Lower lobe of right lung (tissue), 2 donors: Measurements from ENCODE around the gene PCDH12. TPM values are rescaled to one million over a fixed set of nuclear protein-coding genes. Genes with fewer than 3 reads are reported as not detected.

Source experiments
- ATAC-seq, 2 donors: fragments of 200-7000 bp; cut with Tn5 transposase; one replicate each; pipeline ENCODE4 v1.9.1; 2020 to 2022; ENCODE audit warnings: mild to moderate bottlenecking in 2 of 2, moderate library complexity in 2 of 2
- DNase-seq: peaks from one replicate; pipeline ENCODE4 v3.0.0-alpha.2; 2020
- H3K27ac ChIP-seq: fragments of 200-600 bp; one replicate; pipeline ENCODE4 v1.8.0; 2022
- H3K27me3 ChIP-seq: fragments of 200-600 bp; one replicate; pipeline ENCODE4 v1.8.0; 2022; ENCODE audit warnings: low read depth
- H3K36me3 ChIP-seq: fragments of 200-600 bp; one replicate; pipeline ENCODE4 v1.8.0; 2022; ENCODE audit warnings: mild to moderate bottlenecking
- H3K4me1 ChIP-seq: fragments of 200-600 bp; one replicate; pipeline ENCODE4 v1.8.0; 2022
- H3K4me3 ChIP-seq: fragments of 200-600 bp; one replicate; pipeline ENCODE4 v1.8.0; 2022; ENCODE audit warnings: mild to moderate bottlenecking
- H3K9me3 ChIP-seq: fragments of 200-600 bp; one replicate; pipeline ENCODE4 v1.8.0; 2022
- intact Hi-C: fragments of 100-400 bp; cut with DNase I; formaldehyde crosslinking; loops from one replicate; pipeline ENCODE4 v1.11.0; 2022
- total RNA-seq: library from RNA; stranded (reverse); fragmentation: NEBNext Ultra II Directional; extraction: Animal tissue kit (Norgen Biotek cat#: 25700); gene quantifications from one replicate; pipeline ENCODE4 v1.2.1, GENCODE V29; 2021
- TF ChIP-seq, protein P1 (sequence below): fragments of 200-600 bp; IDR thresholded peaks from one replicate; pipeline ENCODE4 v1.8.0; 2022; ENCODE audit warnings: antibody characterized with exemption, mild to moderate bottlenecking
- donor health status: DM: no; HTN: yes; CAD: no; lungs with severe emphysema.

PCDH12 gene
- total RNA-seq, 1 donor from 2014 or later = 14.9 TPM

DNA sequence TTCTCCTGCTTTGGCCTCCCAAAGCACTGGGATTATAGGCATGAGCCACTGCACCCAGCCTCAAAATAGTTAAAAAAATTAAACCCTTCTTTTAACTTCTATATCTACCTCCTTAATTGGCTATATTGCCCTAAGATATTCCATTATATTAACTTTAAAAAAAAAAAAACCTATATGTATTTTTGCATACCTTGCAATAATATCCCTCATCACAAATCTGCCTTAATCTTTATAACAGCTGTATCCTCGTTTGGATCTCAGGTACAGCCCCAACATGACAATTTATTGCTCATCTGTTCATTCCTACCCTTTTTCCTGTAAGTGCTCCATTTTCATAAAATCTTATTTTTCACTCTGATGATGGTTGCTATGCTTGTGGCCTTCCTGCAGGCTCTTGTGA lies 42.2 kb upstream of the PCDH12 start:
- Histone ChIP-seq H3K27me3 (no peaks in the 10 kb centered on the region), H3K4me1 (no peaks in the 10 kb centered on the region), H3K36me3 (peaks cover 64% of the 10 kb centered on the region), H3K27ac (no peak overlapping the region), H3K4me3 (no peak overlapping the region), H3K9me3 (no peaks in the 10 kb centered on the region)
- intact Hi-C loops = no loop called here
- no peak for DNase-seq
- no peak for ATAC-seq
- TF ChIP-seq, protein P1, sequence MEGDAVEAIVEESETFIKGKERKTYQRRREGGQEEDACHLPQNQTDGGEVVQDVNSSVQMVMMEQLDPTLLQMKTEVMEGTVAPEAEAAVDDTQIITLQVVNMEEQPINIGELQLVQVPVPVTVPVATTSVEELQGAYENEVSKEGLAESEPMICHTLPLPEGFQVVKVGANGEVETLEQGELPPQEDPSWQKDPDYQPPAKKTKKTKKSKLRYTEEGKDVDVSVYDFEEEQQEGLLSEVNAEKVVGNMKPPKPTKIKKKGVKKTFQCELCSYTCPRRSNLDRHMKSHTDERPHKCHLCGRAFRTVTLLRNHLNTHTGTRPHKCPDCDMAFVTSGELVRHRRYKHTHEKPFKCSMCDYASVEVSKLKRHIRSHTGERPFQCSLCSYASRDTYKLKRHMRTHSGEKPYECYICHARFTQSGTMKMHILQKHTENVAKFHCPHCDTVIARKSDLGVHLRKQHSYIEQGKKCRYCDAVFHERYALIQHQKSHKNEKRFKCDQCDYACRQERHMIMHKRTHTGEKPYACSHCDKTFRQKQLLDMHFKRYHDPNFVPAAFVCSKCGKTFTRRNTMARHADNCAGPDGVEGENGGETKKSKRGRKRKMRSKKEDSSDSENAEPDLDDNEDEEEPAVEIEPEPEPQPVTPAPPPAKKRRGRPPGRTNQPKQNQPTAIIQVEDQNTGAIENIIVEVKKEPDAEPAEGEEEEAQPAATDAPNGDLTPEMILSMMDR = no peak

DNA sequence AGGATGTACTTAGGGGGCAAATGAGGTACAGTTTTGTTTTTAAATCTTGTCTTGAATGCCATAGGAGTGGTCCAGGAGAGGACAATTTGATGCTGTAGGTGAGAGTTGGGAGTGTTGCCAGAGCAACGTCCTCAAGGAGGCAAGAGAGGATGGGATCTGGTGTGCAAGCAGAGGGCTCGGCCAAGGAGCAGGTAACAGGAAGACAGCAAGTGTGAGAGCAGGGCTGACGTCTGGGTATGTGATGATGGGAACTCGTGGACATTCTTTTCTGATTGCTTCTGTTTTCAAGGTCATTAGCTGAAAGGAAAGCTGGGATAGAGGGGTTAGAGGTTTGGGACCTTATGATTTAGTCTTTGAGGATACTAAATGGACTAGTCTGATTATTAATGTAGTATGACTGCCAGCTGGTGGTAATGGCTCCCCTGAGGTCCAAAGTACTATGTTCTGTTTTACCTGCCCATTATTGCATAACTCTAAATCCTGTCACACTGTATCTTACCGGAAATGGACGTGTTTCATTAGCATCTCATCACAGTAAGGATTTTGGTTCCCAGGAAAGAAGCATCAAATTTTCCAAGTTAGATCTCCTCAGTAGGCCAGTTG lies 39.5 kb upstream of the PCDH12 start:
- Histone ChIP-seq H3K9me3 (no peaks in the 10 kb centered on the region), H3K4me3 (no peak overlapping the region), H3K36me3 (peaks cover 61% of the 10 kb centered on the region), H3K27me3 (no peaks in the 10 kb centered on the region), H3K27ac (no peak overlapping the region), H3K4me1 (no peaks in the 10 kb centered on the region)
- DNase-seq (no peak), ATAC-seq (no peak)
- TF ChIP-seq, protein P1 = no peak
- intact Hi-C loops = loop anchor here (10.0 kb wide), 1 partner anchor 137 kb away; no protein-coding TSS in a partner anchor

DNA sequence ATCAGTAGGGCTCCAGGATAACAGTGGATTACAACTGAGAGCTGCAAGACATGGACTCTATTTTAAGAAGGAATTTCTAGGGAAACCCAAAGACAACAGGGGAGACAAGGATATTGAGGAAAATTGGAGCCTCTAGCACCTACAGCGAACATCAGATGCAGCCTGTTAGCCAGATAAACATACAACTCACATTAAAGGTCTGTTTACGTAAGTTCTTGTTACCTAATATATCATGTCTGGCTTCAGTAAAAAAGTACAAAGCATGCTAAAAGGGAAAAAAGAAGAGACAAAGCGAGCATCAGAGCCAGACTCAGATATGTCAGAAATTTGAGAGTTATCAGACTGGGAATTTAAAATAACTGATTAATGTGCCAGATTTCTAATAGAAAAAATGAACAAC lies 37.7 kb upstream of the PCDH12 start:
- DNase-seq (no peak), ATAC-seq (no peak)
- TF ChIP-seq, protein P1 = no peak
- H3K4me3 ChIP-seq = no peak overlapping the region
- no peak overlapping the region for H3K27ac ChIP-seq
- H3K36me3 ChIP-seq = peaks cover 60% of the 10 kb centered on the region
- intact Hi-C loops = loop anchor here (10.0 kb wide), 1 partner anchor 139 kb away; no protein-coding TSS in a partner anchor
- no peaks in the 10 kb centered on the region for H3K9me3 ChIP-seq
- no peaks in the 10 kb centered on the region for H3K4me1 ChIP-seq
- H3K27me3 ChIP-seq = no peaks in the 10 kb centered on the region

DNA sequence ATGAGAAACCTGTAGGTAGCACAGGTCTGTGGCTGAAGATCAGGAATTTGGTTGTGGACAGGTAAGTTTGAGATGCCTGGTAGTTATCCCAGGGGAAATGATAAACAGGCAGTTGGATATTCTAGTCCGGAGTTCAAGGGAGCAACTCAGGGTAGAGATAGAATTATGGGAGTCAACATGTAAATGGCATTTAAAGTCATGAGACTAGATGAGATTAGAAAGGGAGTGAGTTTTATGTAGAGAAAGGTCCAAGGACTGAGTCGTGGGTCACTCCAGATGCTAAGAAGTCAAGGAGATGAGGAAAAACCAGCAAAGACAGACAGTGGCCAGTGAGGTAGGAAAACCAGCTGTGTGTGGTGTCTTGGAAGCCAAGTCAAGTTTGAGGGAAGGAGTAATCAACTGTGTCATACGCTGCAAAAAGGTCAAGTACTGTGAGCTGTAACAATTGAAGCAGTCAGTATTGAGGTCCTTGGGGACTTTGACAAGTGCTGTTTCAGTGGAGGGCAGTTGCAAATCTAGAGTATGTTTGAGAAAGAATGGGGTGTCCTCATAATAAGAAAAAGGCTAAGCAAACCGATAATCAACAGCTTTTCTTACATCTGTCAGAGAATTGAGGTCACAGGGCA lies 36.6 kb upstream of the PCDH12 start:
- DNase-seq (no peak), ATAC-seq (no peak)
- Histone ChIP-seq H3K27ac (no peak overlapping the region), H3K36me3 (peaks cover 64% of the 10 kb centered on the region), H3K9me3 (no peaks in the 10 kb centered on the region), H3K27me3 (no peaks in the 10 kb centered on the region), H3K4me1 (no peaks in the 10 kb centered on the region), H3K4me3 (no peak overlapping the region)
- TF ChIP-seq, protein P1 = no peak
- intact Hi-C loops = loop anchor here (10.0 kb wide), 1 partner anchor 140 kb away; no protein-coding TSS in a partner anchor

DNA sequence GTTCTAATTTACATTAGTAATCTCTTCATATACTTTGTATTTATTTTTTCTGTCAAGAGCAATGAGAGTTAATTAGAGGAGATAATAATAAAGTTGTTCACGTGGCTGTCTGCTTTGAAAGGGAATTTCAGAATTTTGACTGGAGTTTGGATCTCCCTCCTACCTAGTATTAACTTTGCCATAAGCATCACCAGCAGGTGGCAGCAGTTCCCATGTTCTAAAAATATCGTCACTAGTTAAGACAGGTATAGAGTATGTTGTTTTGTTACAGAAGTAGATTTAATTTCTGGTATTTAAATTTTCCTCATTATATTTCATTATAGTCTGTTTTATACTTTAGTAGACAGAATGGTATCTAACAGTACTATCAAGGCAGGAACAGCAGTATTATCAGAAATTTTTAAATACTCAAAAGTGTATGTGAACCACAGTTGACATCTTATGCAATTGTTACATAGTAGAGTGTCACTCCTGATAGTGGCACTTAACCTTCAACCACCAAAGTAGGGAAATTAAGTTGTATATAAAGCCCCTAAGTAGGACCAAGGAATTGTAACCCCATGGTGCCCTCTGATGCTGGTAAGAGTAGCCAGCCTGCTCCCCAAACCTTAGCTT lies 34.5 kb upstream of the PCDH12 start:
- Histone ChIP-seq H3K9me3 (no peaks in the 10 kb centered on the region), H3K27ac (no peak overlapping the region), H3K27me3 (no peaks in the 10 kb centered on the region), H3K4me1 (no peaks in the 10 kb centered on the region), H3K4me3 (no peak overlapping the region), H3K36me3 (peaks cover 78% of the 10 kb centered on the region)
- ATAC-seq (peak; percentile 71 to 85), DNase-seq (no peak)
- TF ChIP-seq, protein P1 = peak; percentile 87
- intact Hi-C loops = loop anchor here (10.0 kb wide), 1 partner anchor 142 kb away; no protein-coding TSS in a partner anchor
